ENCODE results near the gene GFOD2.

The GFOD2 gene

GRCh38 chr16:67731753-67732095 lies 12.6 kb upstream of the GFOD2 start:
- DNase-seq (ENCODE audit: low spot score), result no peak

DNA sequence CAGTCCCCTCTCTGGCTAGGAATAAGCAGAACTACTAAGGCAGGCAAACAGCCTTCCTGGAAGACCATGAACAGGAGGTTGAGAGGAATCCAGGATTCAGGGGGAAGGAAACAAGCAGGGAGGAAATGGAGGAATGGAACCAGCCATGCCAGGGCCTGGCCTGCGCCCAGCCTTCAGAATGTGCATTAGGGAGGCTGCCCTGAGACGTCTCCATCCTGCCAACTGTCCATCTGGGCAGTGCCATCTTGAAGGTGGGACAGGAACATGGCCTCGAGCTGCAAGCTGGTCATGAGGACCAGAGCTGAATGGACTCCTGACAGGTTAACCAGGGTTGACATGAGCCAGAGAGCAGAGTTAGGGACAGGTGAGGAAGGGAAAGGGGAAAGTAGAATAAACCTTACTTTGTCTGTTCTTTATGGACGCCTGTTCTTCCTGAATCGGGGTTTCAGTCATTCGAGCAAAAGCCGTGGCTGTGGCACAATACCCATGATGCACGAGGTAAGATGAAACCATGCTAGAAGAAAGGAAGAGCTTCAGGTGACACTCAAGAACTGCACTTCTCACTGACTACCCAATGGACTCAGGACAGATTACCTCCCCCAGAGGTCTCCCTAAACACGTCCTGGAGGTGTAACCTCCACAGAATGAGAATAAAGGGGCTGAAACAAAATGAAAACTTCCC lies 12.1 kb upstream of the GFOD2 start:
- no peak for DNase-seq (ENCODE audit: low spot score)

- no peak for DNase-seq (ENCODE audit: low spot score)
These were observed 11.2 kb upstream of the GFOD2 start for GRCh38 chr16:67730326-67730725.

DNA sequence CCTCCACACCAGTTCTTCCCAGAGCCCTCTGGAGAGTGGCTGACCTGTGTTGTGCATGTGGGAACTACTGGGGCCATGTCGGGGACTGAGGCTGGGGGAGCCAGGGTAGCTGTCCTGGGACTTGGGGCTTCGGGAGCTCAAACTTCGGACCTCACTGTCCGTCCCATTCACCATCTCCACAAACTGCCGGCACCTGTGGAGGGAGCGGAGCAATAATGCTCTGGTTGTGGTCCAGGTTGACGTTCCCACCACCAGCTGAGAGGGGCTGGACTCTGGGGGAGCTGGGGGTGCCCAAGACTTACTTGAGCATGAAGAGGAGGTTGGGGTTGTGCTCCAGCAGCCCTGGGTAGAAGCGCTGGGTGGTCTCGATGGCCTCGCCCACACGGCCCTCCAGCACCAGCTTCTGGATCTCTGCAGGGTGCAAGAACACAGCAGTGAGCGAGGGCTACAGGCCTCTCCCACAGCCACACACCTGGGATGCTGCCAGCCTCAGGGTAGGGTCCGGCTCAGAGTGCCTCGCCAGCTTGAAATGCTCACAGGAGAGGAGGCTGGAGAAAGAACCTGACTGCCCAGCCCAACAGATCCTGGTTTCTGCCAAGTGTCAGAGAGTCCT lies 10.6 kb upstream of the GFOD2 start:
- DNase-seq (ENCODE audit: low spot score), result no peak

DNA sequence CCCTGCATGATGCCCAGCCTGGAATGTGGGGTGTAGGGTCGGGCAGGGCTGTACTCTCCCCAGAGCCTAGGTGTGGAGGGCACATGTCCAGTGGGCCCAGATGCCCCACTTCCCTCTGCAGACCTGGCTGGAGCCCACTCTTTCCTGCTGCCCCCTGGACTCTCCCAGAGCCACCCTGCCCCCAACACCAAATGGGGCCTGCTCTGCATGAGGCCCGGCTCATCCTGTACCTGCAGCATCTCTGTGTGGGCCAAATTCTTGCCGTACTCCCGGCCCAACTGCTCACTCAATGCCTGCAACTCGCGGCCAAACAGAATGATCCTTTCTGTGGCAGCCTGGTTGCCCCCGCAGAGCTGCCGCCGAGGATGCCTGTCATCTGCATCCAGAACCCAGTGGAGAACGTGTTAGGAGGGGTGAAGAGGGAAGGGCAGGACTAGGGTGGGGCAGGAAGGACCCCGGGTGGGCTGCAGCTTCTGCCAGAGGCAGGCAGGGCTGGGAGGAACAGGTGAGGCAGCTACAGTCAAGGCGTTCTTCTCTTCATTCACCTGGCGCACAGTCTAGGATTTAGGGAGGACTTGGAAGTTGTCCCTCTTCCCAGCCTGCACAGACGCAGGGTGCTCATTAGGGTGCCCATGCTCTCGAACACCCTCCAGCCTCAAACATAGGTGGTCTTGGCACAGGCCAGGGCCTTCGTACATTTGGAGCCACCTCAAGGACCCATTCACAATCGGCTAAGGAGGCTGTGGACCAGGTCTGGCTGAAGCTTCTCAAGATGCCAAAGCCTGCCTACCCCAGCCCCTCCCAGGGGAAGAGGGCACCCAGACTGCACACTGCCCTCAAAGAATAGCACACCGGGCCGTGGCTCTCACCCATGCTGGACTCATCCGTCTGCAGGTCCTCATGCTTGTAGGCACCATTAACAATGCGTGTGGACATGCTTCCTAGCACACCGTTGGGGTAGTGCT lies 8.7 kb upstream of the GFOD2 start:
- no peak for DNase-seq (ENCODE audit: low spot score)

- DNase-seq (ENCODE audit: low spot score), result no peak
These were observed 7.3 kb upstream of the GFOD2 start for GRCh38 chr16:67726106-67727034.

DNA sequence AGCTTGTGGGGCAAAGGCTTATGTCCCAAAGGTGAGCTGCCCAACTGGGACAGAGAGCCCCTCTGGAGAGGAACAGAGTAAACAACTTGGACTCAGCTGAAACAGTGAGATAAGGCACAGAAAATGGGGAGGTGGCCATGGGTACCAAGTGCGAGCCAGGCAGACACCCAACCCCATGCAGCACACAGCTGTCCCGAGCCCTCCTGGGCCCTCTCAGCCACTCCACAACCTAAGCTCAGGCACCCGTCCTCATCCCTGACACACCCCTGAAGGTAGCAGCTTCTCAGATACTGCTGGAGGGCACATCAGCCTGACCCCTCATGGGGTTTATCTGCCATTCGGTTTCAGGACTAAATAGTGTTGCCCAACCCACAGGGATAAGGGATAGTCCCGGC lies 4.8 kb upstream of the GFOD2 start:
- no peak for DNase-seq (ENCODE audit: low spot score)

- DNase-seq (ENCODE audit: low spot score), result no peak
These were observed 4.2 kb upstream of the GFOD2 start for GRCh38 chr16:67723151-67723910.

GRCh38 chr16:67720236-67720635 lies 1.1 kb upstream of the GFOD2 start:
- DNase-seq (ENCODE audit: low spot score), result no peak

DNA sequence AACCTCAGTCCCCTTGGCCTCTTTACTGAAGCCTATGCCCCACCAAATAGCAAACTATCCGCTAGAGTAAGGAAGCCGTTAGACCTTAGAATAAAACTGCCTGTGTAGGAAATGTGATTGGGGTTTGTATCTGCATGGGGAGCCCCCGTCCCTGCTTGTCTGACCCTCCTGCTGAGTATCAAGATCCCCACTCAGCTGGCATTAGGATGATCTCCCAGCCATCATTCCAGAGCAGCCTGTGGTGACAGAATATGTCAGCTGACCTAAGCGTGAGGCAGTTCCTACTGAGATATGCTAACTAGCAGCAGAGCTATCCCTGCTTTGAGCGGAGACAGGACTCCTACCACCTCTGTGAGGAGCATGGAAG lies 645 bp upstream of the GFOD2 start:
- DNase-seq (ENCODE audit: low spot score), result peak; percentile 19

- DNase-seq (ENCODE audit: low spot score), result no peak
These were observed 458 bp downstream of the GFOD2 start for GRCh38 chr16:67718668-67719047.

- no peak for DNase-seq (ENCODE audit: low spot score)
These were observed 3.0 kb downstream of the GFOD2 start for GRCh38 chr16:67716097-67716496.

- no peak for DNase-seq (ENCODE audit: low spot score)
These were observed 4.6 kb downstream of the GFOD2 start for GRCh38 chr16:67714522-67714921.

- no peak for DNase-seq (ENCODE audit: low spot score)
These were observed 5.4 kb downstream of the GFOD2 start for GRCh38 chr16:67713647-67714273.

- DNase-seq (ENCODE audit: low spot score), result no peak
These were observed 8.5 kb downstream of the GFOD2 start for GRCh38 chr16:67710607-67711006.

DNA sequence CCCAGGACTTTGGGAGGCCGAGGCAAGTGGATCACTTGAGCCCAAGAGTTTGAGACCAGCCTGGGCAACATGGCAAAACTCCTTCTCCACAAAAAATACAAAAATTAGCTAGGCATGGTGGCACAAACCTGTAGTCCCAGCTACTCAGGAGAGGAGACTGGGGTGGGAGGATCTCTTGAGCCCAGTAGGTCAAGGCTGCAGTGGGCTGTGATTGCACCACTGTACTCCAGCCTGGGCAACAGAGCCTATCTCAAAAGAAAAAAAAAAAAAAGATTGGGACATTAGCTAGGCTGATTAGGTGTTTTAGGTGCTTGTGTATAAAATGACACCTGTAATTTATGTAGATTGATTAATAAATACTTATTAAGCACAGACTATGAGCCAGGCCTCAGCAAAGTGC lies 10.1 kb downstream of the GFOD2 start:
- DNase-seq (ENCODE audit: low spot score), result no peak

DNA sequence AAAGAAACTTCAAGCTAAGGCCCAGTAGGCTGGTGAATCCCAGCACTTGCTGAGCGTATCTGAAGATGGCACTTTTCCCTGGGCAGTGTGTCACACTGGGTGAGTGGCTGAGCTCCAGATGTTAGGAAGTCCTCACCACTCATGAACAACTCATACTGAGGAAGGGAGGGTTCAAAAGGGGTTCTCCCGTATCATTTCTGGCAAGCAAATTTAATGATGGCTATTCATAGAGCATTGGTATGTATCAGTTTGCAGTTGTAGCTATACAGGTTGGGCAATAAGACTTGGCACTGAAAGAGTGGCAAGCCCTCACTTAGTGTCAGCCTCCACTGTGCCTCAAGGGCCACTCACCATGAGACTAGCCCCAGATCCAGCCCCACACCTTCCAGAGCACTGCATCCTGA lies 10.7 kb downstream of the GFOD2 start:
- no peak for DNase-seq (ENCODE audit: low spot score)

- DNase-seq (ENCODE audit: low spot score), result no peak
These were observed 11.3 kb downstream of the GFOD2 start for GRCh38 chr16:67707790-67708189.

DNA sequence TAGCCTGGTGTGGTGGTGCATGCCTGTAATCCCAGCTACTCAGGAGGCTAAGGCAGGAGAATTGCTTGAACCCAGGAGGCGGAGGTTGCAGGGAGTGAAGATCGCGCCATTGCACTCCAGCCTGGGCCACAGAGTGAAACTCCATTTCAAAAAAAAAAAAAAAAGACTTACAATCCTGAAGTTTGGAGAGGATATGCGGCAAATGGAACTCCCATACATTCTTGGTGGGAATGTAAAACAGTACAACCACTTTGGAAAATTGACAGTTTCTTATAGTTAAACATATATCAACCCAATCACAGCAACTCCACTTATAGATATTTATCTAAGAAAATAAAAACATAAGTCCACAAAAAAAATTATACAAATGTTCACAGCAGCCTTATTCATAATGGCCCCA lies 11.9 kb downstream of the GFOD2 start:
- DNase-seq (ENCODE audit: low spot score), result no peak

DNA sequence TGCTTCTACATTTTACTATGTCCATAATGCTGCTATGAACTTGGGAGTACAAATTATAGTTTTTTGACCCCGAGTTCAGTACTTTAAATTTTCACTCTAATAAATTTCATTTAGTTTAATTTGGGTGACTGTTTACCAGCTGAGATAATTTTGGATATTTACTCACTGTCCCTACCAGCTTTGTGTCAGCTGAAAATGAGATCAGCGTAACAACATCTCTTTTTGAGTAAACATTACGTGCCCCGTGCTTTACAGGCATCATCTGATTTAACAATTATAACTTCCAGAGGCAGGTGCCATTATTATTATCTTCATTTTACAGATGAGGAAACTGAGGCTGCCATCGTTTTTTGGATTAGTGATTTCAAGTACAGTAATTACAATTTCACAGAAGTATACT lies 15.0 kb downstream of the GFOD2 start:
- no peak for DNase-seq (ENCODE audit: low spot score)

GRCh38 chr16:67703626-67704025 lies 15.5 kb downstream of the GFOD2 start:
- peak; percentile 32 for DNase-seq (ENCODE audit: low spot score)

All from activated CD4-positive, alpha-beta T cell treated with anti-CD3 and anti-CD28 coated beads, Interleukin-2, Interleukin-4, amounts not matched to agents 100 ng/mL and 50 ng/mL, durations not matched to agents 16 hours and 8 hours (primary cell).